Neutrophil (primary cell): ENCODE data around the gene BST1.

Experiments
- H3K27ac ChIP-seq: fragments of 200-600 bp; sonication (generic); 2 replicates; pipeline ENCODE4 v1.5.1; 2016; ENCODE audit warnings: mild to moderate bottlenecking, moderate library complexity
- H3K27me3 ChIP-seq: fragments of 200-600 bp; sonication (generic); 2 replicates; pipeline ENCODE4 v1.6.0; 2016; ENCODE audit warnings: mild to moderate bottlenecking
- H3K36me3 ChIP-seq: fragments of 200-600 bp; sonication (generic); 2 replicates; pipeline ENCODE4 v1.5.1; 2017
- H3K4me1 ChIP-seq, 2 experiments: fragments of 200-600 bp in 1 of 2; sonication (generic) in 1 of 2; 1 replicate in 1 of 2; 2 replicates in 1 of 2; pipeline versions ENCODE4 v1.5.1 to v1.6.1; 2013 to 2016; ENCODE audit warnings: low read depth in 1 of 2, low read length in 1 of 2, mild to moderate bottlenecking in 1 of 2, moderate library complexity in 1 of 2; ENCODE audit not compliant: control insufficient read depth in 1 of 2, insufficient read depth in 1 of 2
- H3K4me3 ChIP-seq, 2 experiments: fragments of 200-600 bp in 1 of 2; sonication (generic) in 1 of 2; 1 replicate in 1 of 2; 2 replicates in 1 of 2; pipeline ENCODE4 v1.5.1; 2013 to 2016; ENCODE audit warnings: low read depth in 1 of 2, low read length in 1 of 2, mild to moderate bottlenecking in 1 of 2, moderate library complexity in 1 of 2
- H3K9me3 ChIP-seq: fragments of 200-600 bp; sonication (generic); 2 replicates; pipeline ENCODE4 v1.5.1; 2016
- TF ChIP-seq, protein P1 (sequence below): fragments of 200-600 bp; sonication (generic); IDR thresholded peaks from 2 replicates; pipeline ENCODE4 v1.5.1; 2016; ENCODE audit warnings: antibody characterized with exemption

Gene BST1

DNA sequence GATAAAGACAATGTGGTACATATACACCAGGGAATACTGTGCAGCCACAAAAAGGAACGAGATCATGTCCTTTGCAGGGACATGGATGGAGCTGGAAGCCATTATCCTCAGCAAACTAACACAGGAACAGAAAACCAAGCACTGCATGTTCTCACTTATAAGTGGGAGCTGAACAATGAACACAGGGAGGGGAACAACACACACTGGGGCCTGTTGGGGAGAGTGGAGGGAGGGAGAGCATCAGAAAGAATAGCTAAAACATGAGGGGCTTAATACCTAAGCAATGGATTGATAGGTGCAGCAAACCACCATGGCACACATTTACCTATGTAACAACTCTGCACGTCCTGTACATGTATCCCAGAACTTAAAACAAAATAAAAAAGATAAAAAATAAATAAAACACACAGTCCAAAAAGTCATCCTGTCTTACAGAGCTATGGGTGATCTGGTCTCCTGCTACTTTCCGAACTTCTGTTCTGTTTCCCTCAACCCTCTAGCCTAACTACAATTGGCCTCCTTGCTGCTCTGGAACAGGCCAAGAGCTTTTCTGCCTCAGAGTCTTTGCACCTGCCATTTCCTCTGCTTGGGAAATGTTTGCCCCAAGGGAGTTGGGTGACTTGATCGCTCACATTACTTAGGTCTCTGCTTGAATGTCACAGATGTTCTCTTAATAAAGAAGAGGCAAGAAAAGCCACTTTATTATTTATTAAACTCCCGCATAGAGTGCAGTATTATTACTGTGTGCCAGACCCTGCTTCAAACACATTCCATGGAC is 74.2 kb downstream of the BST1 start:
- TF ChIP-seq, protein P1, sequence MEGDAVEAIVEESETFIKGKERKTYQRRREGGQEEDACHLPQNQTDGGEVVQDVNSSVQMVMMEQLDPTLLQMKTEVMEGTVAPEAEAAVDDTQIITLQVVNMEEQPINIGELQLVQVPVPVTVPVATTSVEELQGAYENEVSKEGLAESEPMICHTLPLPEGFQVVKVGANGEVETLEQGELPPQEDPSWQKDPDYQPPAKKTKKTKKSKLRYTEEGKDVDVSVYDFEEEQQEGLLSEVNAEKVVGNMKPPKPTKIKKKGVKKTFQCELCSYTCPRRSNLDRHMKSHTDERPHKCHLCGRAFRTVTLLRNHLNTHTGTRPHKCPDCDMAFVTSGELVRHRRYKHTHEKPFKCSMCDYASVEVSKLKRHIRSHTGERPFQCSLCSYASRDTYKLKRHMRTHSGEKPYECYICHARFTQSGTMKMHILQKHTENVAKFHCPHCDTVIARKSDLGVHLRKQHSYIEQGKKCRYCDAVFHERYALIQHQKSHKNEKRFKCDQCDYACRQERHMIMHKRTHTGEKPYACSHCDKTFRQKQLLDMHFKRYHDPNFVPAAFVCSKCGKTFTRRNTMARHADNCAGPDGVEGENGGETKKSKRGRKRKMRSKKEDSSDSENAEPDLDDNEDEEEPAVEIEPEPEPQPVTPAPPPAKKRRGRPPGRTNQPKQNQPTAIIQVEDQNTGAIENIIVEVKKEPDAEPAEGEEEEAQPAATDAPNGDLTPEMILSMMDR: no peak
- Histone ChIP-seq H3K27me3 (peaks cover 9% of the 10 kb centered on the region), H3K27ac (no peak overlapping the region), H3K9me3 (no peaks in the 10 kb centered on the region), H3K36me3 (peaks cover 27% of the 10 kb centered on the region), H3K4me1 (peaks cover 18 to 22% of the 10 kb centered on the region in 2 experiments), H3K4me3 (no peak overlapping the region)

DNA sequence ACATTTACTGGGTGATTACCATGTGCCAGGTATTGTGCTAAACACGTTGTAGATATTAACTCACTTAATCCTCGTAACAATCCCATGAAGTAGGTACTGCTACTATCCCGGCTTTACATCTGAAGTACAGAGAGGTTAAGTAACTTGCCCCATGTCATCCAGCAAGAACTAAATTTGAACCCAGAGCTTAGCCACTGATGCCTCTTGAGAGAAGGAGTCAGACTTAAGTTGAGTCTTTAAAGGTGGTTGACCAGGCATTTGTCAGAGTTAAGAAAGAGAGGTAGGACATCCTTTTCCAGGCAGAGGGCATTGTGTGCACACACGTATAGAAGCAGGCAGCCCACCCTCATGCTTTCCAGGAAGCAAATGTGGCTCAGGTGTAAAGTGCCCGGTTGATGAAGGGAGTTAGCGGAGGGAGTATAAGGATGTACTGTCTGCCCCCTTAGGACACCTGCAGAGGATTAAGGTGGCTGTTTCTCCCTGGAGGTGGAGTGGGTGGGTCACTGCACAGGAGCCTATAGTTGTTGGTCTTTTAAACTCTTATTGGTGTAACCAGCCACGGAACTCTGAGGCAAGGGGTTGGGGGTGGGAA is 74.9 kb downstream of the BST1 start:
- H3K27ac ChIP-seq: no peak overlapping the region
- no peak overlapping the region for H3K4me3 ChIP-seq

DNA sequence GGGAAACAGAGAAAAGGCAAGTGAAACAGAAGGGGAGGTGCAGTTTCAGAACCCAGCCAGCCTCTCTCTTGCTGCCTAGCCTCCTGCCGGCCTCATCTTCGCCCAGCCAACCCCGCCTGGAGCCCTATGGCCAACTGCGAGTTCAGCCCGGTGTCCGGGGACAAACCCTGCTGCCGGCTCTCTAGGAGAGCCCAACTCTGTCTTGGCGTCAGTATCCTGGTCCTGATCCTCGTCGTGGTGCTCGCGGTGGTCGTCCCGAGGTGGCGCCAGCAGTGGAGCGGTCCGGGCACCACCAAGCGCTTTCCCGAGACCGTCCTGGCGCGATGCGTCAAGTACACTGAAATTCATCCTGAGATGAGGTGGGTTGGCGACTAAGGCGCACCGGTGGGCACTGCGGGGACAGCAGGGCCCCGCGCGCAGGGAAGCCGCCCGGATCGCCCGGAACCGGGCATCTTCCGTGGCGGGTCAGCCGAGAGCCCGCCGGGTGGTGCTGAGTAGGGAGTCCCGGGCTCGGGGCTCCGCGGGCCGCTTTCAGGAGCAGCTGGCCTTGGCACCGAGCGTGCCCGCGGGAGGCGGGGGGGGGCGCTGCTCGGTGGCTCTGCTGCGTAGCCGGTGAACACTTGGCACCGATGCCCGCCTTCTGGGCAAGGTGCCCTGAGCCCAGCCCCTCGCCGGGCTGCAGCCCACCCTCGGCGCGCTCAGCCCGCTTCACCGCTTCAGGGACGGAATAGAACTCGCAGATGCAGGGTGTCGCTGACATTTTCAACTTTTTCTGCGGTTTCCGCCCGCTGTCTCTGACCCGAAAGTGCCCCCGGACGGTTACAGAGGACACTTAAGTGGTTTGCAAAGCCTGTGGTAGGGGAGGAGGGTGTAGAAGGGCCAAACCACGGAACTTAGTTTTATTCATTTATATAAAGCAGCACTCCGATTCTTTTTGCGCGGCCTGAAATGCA is 75.7 kb downstream of the BST1 start, which contains the start of gene CD38:
Gene CD38, plus strand, starts transcription at position 40 of the 953 bp plus-strand sequence. Its CDS starts 87 bp downstream, at position 127.
- Histone ChIP-seq H3K9me3 (no peaks in the 10 kb centered on the region), H3K4me1 (peaks cover 18 to 22% of the 10 kb centered on the region in 2 experiments), H3K27ac (no peak within 1 kb of the TSS), H3K4me3 (peak within 1 kb of the TSS; percentile 47 to 58), H3K36me3 (peaks cover 27% of the 10 kb centered on the region), H3K27me3 (peaks cover 9% of the 10 kb centered on the region)
- TF ChIP-seq, protein P1: no peak

More for the DNA sequence above, 74.9 kb downstream of the BST1 start:
- Histone ChIP-seq H3K36me3 (peaks cover 27% of the 10 kb centered on the region), H3K4me1 (peaks cover 18 to 22% of the 10 kb centered on the region in 2 experiments), H3K27me3 (peaks cover 9% of the 10 kb centered on the region), H3K9me3 (no peaks in the 10 kb centered on the region)
- TF ChIP-seq, protein P1: no peak

DNA sequence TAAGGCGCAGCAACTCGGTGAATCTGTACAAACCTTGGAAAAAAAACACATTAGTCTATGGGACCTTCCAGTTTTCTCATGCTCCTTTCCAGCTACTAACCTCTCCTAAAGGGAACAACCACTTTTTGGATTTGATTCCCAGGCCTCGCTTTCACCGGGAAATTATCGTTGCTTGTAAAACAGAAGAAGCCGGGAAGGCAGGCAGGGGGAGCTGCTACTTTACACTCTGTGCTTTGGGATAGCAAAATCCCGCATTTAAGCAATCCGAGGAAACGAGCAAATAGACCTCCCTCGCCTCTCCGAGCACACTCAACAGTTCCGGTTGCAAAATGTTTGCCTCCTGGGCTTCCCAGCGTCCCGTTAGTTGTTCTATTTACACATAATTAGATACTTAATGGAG is 76.4 kb downstream of the BST1 start:
- Histone ChIP-seq H3K27me3 (peaks cover 9% of the 10 kb centered on the region), H3K9me3 (no peaks in the 10 kb centered on the region), H3K4me3 (peak overlapping the region; percentile 47 to 58), H3K4me1 (peaks cover 18 to 22% of the 10 kb centered on the region in 2 experiments), H3K27ac (no peak overlapping the region), H3K36me3 (peaks cover 23% of the 10 kb centered on the region)
- TF ChIP-seq, protein P1: no peak

DNA sequence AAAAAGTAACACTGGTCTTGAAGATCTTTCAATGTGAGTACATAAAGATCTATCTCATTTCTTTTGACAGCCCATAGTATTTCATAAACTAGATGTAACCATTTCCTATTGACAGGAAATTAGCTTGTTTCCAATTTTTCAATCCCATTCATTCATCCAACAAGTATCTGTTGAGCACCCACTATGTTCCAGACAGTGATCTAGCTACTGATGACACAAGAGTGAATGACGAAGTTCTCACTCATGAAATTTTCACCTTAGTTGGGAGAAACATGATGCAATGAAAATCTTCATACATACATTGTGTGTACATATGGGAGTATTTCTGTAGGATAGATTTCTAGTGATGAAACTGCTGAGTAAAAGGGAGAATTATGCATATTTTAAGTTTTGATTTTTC is 76.9 kb downstream of the BST1 start:
- Histone ChIP-seq H3K4me1 (peaks cover 18 to 22% of the 10 kb centered on the region in 2 experiments), H3K27me3 (peaks cover 9% of the 10 kb centered on the region), H3K4me3 (peak overlapping the region in 1 of 2 experiments; percentile 58), H3K36me3 (peaks cover 18% of the 10 kb centered on the region), H3K9me3 (no peaks in the 10 kb centered on the region), H3K27ac (no peak overlapping the region)
- TF ChIP-seq, protein P1: no peak
